Lung (tissue), 12 donors: Measurements from ENCODE around the gene ABLIM2. TPM values are rescaled to one million over a fixed set of nuclear protein-coding genes. Genes with fewer than 3 reads are reported as not detected.

Experiments used
- ATAC-seq: fragments of 200-7000 bp; cut with Tn5 transposase; one replicate; pipeline ENCODE4 v1.9.1; 2020; ENCODE audit warnings: moderate number of reproducible peaks; ENCODE audit not compliant: insufficient read depth, low FRiP score
- DNase-seq, 3 donors: peaks; one replicate each; pipeline ENCODE4 v3.0.0-alpha.2; 2013 to 2017
- H3K27ac ChIP-seq, 2 donors: one replicate each; pipeline ENCODE4 v1.5.1; 2013; ENCODE audit warnings: mild to moderate bottlenecking in 2 of 2, moderate library complexity in 2 of 2, control low read depth in 1 of 2, inconsistent platforms in 1 of 2, low read depth in 1 of 2, low read length in 1 of 2
- H3K27me3 ChIP-seq, 3 donors: one replicate each; pipeline ENCODE4 v1.5.1; 2013; ENCODE audit warnings: low read length in 2 of 3; ENCODE audit not compliant: control insufficient read depth in 3 of 3, insufficient read depth in 3 of 3
- H3K36me3 ChIP-seq, 4 donors: one replicate each; pipeline ENCODE4 v1.5.1; 2013; ENCODE audit warnings: low read length in 4 of 4, mild to moderate bottlenecking in 1 of 4, moderate library complexity in 1 of 4; ENCODE audit not compliant: control insufficient read depth in 4 of 4, insufficient read depth in 4 of 4
- H3K4me1 ChIP-seq, 5 donors: one replicate each; pipeline ENCODE4 v1.5.1; 2013; ENCODE audit warnings: low read length in 5 of 5, mild to moderate bottlenecking in 2 of 5, moderate library complexity in 1 of 5; ENCODE audit not compliant: control insufficient read depth in 5 of 5, insufficient read depth in 5 of 5
- H3K4me3 ChIP-seq: one replicate; pipeline ENCODE4 v1.5.1; 2013; ENCODE audit warnings: mild to moderate bottlenecking, control low read depth, moderate library complexity
- H3K9ac ChIP-seq, 2 donors: one replicate each; pipeline ENCODE4 v1.5.1; 2013; ENCODE audit warnings: low read length in 2 of 2, control low read depth in 1 of 2; ENCODE audit not compliant: insufficient read depth in 1 of 2
- H3K9me3 ChIP-seq, 4 donors: one replicate each; pipeline ENCODE4 v1.5.1; 2013; ENCODE audit warnings: low read length in 3 of 4, mild to moderate bottlenecking in 1 of 4, moderate library complexity in 1 of 4; ENCODE audit not compliant: control insufficient read depth in 4 of 4, insufficient read depth in 3 of 4
- CTCF ChIP-seq: IDR thresholded peaks from 2 replicates; pipeline ENCODE4 v1.5.1; 2012; ENCODE audit warnings: mild to moderate bottlenecking; ENCODE audit errors: control extremely low read depth, extremely low read depth
- WGBS, 2 donors: extraction: QIAGEN DNeasy Blood & Tissue Kit; methylation state at CpG; one replicate each; pipeline ENCODE4 v1.1.7; 2013; 5-methylcytosine and 5-hydroxymethylcytosine counted together
- polyA plus RNA-seq, 2 donors: library from polyadenylated mRNA; stranded (reverse); fragments of 200-250 nt; gene quantifications; one replicate each; pipeline ENCODE4 v1.2.1, GENCODE V29; 2013
- total RNA-seq, 2 donors: library from RNA; depleted of rRNA in 1 of 2; stranded (reverse); fragments of >200 nt in 1 of 2; gene quantifications; one replicate each; pipeline ENCODE4 v1.2.1, GENCODE V29; 2014 to 2021
- donor health status: control.
- donor health status: control.
- donor health status: Bipolar disorder and iron deficiency.
- donor health status: healthy.
- donor health status: DM: yes; HTN: yes; CAD: no.

ABLIM2 gene
- total and polyA plus RNA-seq, 4 donors, result 1.7 to 10.9 (median 5.2) TPM

GRCh38 chr4:8198206-8198905 lies 39.7 kb upstream of the ABLIM2 start:
- Histone ChIP-seq H3K36me3 (no peaks in the 10 kb centered on the region), H3K9ac (no peak overlapping the region), H3K4me3 (no peak overlapping the region), H3K27me3 (no peaks in the 10 kb centered on the region), H3K9me3 (no peaks in the 10 kb centered on the region), H3K4me1 (peaks cover 0 to 40% (median 35%) of the 10 kb centered on the region in 5 donors), H3K27ac (peak overlapping the region in 1 of 2 donors; percentile 95)
- 29 to 41% methylated on average over 17 of the region's 17 CpGs for WGBS, 2 donors
- DNase-seq (peak in 1 of 3 donors; percentile 38), ATAC-seq (no peak)
- TF ChIP-seq CTCF, result no peak

GRCh38 chr4:8197521-8197920 lies 38.9 kb upstream of the ABLIM2 start:
- TF ChIP-seq CTCF, result no peak
- no peaks in the 10 kb centered on the region for H3K27me3 ChIP-seq
- H3K9ac ChIP-seq, result no peak overlapping the region
- DNase-seq, result no peak
- WGBS, 2 donors, result 90 to 91% methylated on average over 13 of the region's 13 CpGs
- H3K27ac ChIP-seq, result no peak overlapping the region
- H3K36me3 ChIP-seq, result no peaks in the 10 kb centered on the region
- ATAC-seq, result no peak
- H3K4me3 ChIP-seq, result no peak overlapping the region
- H3K4me1 ChIP-seq, result peaks cover 0 to 43% (median 40%) of the 10 kb centered on the region in 5 donors
- no peaks in the 10 kb centered on the region for H3K9me3 ChIP-seq

- DNase-seq (no peak), ATAC-seq (no peak)
- no peaks in the 10 kb centered on the region for H3K36me3 ChIP-seq
- H3K27me3 ChIP-seq, result no peaks in the 10 kb centered on the region
- H3K9ac ChIP-seq, result no peak overlapping the region
- no peak for TF ChIP-seq CTCF
- H3K27ac ChIP-seq, result peak overlapping the region in 1 of 2 donors; percentile 23
- H3K9me3 ChIP-seq, result no peaks in the 10 kb centered on the region
- WGBS, 2 donors, result 73 to 82% methylated on average over 20 of the region's 20 CpGs
- peaks cover 0 to 34% (median 33%) of the 10 kb centered on the region in 5 donors for H3K4me1 ChIP-seq
- H3K4me3 ChIP-seq, result no peak overlapping the region
Observed at GRCh38 chr4:8195841-8196458, 37.3 kb upstream of the ABLIM2 start.
